SKM-1 treated with dmso at 0.1 percent for 144 hours (cell line): Measurements from ENCODE around the gene POU3F2.

Experiments
- DNase-seq: peaks from one replicate; lab custom pipeline; 2025; ENCODE audit not compliant: unreplicated experiment; lab: John Stamatoyannopoulos, UW

Gene POU3F2

DNA sequence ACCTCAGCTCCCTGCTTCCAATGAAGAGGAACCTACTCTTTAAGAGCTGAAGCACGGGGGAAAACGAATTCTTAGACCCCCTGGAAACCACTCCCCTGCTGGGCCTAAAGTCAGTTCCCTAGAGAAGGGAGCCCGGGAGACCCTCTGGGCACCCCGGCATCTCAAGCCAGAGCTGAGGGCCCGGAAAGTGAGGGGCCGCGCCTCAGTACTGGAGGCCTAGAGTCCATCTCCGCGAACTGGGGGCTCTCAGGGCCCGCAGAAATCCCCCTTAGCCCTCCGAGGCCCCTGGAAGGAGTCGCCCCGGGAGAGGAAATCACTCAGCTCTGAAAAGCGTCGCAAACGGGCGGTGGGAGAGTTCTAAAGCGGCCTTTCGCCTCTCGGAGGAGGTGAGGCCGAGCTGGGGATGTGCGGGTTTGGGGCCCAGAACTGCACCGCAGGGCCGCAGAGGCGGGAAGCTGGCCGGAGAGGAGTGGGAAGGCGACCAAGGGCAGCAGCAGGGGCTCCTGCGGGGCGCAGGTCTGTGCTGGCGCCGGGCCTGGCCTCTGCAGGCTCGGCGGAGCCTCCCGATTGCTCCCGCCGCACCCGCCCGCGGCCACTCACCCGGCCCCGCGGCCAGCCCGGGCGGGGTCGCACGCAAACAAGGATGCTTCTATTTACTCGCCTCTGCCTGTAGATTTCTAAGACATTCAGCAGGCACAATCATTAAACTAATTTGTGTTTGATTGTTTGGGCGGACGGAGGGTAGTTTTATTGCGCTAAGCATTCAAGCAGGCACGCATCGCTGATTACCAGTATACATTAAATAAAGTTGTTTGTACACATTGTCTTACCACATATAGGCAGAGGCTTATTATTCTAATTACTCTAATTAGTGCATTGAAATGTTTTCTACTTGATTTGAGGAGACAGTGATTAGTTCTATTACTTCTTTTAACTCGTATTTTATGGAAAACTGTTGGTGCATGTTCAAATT, 9.2 kb downstream of the POU3F2 start:
- DNase-seq = no peak

DNA sequence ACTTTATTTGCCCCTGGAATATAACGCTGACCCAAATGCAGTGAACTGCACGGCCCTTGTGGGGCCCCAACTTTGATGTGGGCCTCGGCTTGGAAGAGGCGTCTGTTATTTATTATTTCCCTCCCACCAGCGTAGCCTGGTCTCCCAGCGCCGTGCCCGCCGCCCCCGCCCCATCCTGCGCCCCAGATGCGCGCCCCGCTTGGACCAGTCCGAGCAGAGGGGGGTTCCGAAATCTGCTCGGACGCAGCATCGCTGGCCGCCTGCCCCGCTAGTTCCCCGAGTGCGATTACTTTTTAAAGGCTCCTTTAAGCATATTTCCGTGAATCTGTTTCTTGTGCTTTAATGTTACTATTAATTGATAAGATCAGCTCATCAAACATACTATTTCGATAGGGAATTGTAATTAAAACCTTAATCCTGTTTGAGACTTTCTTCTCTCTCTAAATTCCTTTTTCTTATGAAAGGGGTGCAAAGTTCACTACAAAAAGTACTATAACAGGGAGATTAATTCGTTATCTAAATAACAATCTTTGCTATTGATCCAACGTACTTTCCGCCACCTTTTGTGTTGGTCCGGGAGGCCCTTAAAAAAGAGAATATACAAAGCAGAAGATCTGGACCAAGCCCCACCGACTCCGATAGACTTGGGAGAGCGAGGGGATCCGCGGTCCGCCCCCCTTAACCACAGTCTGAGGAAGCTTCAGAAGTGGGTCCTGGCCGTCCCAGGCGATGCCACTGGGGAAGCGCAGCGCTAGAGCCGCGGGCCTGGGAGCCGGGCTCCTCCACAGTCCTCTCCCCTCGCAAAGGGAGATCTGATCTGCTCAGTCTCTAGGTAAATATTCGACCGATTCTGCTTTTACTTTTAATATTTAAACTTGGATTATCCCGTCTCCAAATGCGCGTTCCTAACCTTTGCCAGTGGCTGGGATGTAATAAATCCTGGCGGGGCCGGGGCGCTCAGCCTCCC, 10.2 kb downstream of the POU3F2 start:
- DNase-seq = no peak

DNA sequence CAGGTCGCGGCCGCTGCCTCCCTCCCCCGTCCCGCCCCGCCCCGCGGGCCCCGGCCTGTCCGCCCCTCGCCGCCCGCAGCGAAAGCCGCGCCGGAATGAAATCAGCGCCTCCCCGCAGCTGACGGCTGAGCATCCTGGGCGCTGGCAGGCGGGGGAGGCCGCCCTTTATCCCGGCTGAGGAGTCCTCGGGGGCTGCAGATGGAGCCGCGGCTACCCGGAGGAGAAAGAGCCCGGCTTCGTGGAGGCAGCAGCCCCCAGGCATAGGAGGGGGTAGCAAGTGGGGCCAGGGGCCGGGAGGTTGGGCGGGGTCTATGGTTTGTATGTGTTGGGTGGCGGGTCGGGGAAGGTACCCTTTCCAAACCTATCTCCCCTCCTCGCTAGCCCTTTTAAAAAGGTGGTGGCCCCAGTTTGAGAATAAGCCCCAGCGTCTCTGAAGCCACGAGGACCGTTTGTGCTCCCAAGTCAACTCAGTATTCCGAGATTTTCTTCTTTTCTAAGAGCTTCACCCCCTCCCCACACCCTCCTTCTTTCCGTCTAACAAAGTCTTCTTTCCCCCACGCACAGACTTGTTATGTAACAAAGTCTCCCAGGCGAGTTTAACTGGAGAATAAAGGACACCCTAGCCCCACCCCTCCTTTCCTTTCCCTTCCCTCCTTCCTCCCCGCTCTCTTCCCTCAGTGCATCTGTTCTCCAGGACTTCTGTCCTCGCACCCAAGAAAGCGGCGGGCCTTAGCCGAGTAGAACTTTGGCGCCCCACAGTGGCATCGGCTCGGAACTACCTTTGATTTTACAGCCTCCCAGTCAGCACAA, 11.0 kb downstream of the POU3F2 start:
- peak; percentile 48 for DNase-seq

DNA sequence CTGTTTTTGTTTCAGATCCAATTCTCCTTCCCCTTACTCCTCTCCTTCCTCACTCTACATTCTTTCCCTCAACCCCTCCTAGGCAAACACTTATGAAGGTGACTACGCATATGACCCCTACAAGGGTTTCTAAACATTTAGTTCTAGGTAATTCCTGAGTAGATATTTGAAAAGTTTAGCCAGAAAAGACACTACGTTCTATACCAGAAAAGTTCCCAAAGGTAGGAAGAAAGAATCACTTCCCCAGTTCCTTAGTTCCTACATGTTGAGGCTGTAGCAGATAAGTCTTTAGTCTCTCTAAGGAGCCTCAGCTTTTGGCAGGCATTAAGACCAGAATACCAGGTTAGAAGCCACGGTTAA, 11.6 kb downstream of the POU3F2 start:
- no peak for DNase-seq

DNA sequence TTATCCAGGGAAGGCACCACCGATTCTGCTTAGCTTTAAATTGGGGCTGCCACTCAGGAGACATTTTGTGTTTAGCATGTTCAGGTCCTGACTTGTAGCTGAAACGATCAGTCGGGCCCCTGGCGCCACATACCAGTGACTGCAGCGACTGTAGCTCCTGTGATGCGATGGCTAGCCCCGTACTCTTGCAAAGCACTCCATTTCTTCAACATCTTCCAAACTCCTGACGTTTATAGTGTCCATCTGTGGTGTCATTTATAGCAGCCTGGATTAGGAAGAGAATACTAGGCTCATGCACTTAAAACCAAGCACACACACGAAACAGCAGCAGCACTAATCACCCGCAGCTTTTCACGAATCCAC, 13.0 kb downstream of the POU3F2 start:
- DNase-seq = no peak

DNA sequence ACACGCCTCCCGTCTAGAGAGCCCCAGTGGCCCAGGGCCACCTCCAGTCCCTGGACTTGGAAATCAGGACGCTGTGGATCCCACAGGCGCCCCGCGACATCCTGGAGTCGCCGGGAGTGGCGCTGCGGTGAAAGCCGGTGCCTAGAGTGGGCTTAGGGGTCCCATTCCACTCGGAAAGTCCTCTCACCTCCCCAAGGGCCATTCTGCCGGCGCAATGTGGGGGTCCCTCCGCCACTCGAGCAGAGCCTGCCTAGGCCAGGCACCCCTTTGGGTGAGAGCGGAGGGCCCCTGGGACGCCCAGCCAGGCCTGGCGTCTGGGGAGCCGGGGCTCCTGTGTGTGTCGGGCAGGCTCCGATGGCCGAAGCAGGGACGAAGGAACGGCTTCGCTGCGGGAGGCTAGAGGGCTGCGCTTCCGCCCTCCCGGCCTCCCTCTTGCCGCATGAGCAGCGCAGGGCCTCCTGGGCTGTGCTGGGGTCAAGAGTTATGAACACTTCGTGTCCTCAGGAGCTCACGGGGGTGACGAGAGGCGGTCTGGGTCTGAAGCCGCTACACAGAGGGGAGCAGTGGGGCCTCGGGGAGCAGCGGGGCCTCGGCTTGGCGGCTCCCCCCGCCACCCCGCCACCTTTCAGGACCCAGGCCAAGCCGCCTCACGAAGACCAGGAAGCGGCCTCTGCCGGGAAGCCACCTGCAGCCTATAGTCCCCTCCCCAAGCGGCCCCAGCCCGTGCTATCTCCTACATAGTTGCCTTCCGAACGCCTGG, 13.6 kb downstream of the POU3F2 start:
- DNase-seq = no peak

DNA sequence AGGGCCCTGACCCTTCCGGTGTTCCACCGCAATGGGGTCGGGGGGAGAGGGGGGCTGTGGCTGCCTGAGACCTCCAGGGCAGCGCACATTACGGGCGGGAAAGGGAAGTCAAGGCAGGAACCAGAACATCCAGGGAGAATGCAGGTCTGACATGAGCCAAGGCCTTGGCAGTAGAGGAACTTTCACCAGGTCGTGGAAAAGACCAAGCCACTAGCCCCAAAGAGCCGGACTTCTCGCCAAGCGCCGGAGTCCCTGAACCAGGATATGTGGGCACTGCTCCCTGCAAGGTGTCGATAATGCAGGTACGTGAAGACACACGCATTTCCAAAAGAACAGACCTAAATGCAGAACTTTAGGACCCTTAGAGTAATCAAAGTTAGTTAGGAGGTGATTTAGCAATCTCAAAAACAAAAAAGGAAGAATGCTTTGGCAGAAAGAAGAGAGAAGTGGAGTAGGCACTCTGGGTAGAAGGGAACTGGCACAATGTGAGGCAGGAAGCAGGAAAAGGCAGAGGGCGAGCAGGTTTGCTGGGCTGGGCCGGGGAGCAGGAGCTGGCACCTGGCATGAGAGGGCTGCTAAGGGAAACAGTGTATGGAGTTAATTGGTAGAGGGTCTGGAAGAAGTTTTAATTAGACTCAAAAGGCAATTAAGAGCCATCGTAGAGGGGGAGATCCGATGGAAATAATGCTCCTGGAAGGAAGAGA, 14.3 kb downstream of the POU3F2 start:
- DNase-seq = no peak

DNA sequence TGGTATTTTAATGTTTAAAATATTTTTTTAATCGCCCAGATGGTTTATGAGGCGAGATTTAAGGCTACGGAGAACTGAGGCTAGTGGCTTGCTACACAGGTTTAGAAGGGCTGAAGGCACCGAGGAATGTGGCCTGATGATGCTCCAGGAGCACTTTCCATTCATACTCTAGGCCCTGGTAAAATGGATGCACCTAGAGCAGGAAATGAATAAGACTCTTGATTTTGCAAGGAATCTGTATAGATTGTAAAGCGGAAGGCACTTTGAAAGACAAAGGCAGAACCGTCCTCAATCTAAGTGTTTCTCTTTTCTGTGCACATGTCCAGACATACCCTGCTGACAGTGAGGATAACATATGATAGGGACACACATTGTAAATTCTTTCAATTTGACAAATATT, 30.1 kb downstream of the POU3F2 start:
- DNase-seq = no peak

DNA sequence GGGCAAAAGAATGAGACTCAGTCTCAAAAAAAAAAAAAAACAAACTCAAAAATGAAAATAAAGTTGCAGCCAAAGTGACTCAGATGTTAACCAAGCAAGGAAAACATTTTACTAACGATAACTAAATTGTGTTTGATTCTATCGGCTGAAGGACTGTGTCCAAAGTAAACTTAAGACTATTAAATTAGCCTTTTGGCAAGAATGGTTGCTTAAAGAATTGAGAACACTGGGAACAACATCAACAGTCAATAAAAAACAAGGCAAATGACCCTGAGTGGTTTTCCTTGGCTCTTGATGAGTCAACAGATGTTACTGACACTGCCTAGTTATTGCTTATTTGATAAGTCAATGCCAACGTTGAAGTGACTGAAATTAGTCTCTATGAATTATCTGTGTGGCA, 36.7 kb downstream of the POU3F2 start:
- no peak for DNase-seq

DNA sequence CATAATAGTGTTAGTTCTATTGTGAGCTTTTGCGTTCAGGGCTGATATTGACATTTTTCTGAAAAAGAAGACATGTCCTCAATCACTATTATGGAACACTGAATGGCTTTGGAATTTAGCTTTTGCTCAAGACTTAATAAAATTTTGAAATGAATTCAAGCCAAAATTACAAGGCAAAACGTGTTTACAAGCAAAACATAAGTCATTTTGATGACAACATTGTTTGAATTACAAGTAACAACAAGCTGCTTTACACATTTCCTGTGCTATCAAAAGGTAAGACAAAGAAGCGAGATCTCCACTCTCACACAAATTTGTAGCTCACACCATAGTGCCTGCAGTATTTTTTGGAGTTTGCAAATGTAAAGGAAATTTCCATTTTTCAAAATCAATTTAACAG, 37.4 kb downstream of the POU3F2 start:
- no peak for DNase-seq

DNA sequence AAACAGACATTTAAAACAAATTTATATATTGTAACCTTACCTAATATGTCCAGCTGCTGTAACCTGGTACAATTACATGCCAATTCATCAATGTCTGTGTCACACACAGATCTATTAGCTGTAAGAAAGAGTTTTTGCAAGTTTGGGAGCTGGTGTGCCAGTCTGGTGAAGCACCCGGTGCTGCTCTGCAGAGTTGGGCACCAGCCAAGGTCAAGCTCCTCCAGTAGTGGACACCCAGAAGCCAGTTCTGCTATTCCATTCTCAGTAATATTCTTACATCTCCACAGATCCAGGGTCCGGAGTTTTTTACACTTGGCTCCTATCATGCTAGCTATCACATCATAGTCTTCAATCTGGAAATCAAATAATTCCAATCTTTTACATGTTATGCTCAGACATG, 41.0 kb downstream of the POU3F2 start:
- DNase-seq = no peak

DNA sequence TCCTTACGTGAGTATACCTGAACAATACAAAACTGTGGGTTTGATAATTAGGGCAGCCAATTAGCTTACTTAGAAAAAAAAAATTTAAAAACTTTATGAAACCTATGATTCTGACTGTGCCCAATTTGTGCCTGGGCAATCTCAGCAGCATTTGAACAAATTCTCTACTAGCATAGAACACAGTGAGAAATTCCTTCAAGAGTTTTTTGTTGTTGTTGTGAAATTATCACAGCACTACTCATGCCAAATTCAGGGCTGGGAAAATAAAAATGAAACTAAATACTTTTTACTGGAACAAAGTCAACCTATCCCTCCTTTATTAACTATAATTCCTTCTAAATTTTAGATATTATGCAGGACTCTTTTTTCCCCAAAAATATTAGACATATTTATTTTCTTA, 42.9 kb downstream of the POU3F2 start:
- DNase-seq = no peak

DNA sequence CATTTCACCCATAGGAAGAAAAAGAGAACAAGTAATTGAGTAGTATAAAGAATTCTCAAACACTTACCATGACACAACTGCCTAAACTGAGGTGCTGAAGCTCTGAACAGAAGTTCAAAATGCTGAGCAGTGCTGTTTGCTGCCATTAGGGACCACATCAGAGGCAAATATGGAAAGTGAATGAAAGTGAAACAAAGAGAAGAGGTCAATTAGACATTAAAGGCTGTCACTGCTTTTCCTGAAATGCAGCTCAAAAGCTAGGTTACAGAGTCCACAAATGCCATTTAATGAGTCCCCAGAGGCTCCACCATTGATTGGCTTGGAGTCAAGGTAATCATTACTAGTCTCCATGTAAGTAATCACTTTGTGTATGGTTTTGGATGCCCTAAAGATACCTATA, 46.1 kb downstream of the POU3F2 start:
- no peak for DNase-seq

DNA sequence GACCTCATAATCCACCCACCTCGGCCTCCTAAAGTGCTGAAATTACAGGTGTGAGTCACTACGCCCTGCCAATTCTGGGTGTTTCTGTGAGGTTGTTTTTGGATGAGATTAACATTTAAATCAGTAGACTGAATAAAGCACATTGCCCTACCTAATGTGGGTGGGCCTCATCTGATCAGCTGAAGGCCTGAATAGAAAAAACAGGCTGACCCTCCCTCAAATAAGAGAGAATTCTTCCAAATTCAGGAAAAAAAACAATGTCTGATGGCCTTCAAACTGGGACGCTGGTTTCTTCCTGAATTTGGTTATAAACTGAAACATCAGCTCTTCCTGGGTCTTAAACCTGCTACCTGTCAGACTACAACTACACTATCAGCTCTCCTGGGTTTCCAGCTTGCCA, 51.0 kb downstream of the POU3F2 start:
- no peak for DNase-seq

DNA sequence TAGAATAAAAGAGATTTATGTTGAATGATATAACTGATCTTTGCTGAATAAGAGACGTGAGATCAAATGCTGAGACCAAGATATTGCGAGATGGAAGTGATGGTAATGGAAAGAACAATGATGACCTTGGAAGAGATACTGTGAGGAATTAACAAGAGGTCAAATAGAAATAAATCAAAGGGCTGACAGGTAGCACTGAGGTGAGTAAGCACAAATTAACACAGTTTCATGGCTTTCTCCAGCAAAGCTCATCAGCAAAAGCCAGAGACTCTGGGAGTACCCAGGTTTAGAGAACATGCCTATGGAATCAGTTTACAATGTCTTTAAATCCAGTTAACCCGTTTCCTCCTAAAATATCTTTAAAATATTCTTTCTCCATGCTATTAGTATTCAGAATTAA, 53.3 kb downstream of the POU3F2 start:
- no peak for DNase-seq
